Right lobe of liver (tissue), 4 donors: Measurements from ENCODE around the gene AIF1.

Source experiments
- POLR2A ChIP-seq: fragments of 450-650 bp; IDR thresholded peaks from one replicate; pipeline ENCODE4 v1.6.1; 2017; ENCODE audit warnings: antibody characterized with exemption, mild to moderate bottlenecking
- TF ChIP-seq, protein P1 (sequence below), 4 donors: fragments of 200-600 bp in 3 of 4; fragments of 450-650 bp in 1 of 4; IDR thresholded peaks; one replicate each; pipeline versions ENCODE4 v1.5.1 to v1.8.0; 2016 to 2022; ENCODE audit warnings: antibody characterized with exemption in 4 of 4, mild to moderate bottlenecking in 2 of 4
- donor health status: DM: no; HTN: no; CAD: no.
- donor health status: DM: no; HTN: no; CAD: no.
- donor health status: DM: no; HTN: yes; CAD: no.

DNA sequence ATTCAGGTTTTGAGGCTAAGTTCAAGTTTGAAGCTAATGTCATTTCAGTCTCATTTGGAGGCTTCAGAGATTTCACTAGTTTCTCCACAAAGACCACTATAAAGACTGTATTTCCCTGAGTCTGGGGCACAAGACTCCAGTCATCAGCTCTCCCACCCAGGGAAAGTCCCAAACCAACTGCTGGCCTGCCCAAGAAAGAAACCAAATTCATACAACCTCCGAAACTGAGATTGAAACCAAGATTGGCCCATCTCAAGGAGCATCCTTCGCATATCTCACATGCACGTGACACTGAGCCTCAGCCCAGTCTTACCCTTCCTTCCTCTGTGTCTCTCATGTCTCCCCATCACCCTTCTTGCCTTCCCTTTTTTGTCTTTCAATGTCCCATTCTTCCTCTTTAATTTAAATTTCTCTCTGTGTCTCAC, 46.5 kb upstream of the AIF1 start:
- no peak for TF ChIP-seq POLR2A
- TF ChIP-seq, protein P1, sequence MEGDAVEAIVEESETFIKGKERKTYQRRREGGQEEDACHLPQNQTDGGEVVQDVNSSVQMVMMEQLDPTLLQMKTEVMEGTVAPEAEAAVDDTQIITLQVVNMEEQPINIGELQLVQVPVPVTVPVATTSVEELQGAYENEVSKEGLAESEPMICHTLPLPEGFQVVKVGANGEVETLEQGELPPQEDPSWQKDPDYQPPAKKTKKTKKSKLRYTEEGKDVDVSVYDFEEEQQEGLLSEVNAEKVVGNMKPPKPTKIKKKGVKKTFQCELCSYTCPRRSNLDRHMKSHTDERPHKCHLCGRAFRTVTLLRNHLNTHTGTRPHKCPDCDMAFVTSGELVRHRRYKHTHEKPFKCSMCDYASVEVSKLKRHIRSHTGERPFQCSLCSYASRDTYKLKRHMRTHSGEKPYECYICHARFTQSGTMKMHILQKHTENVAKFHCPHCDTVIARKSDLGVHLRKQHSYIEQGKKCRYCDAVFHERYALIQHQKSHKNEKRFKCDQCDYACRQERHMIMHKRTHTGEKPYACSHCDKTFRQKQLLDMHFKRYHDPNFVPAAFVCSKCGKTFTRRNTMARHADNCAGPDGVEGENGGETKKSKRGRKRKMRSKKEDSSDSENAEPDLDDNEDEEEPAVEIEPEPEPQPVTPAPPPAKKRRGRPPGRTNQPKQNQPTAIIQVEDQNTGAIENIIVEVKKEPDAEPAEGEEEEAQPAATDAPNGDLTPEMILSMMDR (IDR thresholded peaks at IDR 0.05), result no peak
